IMR-90 (cell line): Measurements from ENCODE around the gene DISC1. TPM values are rescaled to one million over a fixed set of nuclear protein-coding genes. Genes with fewer than 3 reads are reported as not detected.
"Not testable (repeated sequence)": the region's sequence is repeated elsewhere in the genome, so short reads cannot be mapped to it uniquely, and the experiment has no call there.

ENCODE experiments used
- ATAC-seq: fragments of 200-7000 bp; cut with Tn5 transposase; 2 replicates; pipeline ENCODE4 v1.9.1; 2020; ENCODE audit warnings: low read depth, mild to moderate bottlenecking, moderate library complexity
- BruUV-seq: library from RNA; stranded (reverse); fragments of 400-500 nt; replicated peaks from 2 replicates; lab custom pipeline; 2021; lab: Mats Ljungman, UMichigan
- CTCF ChIA-PET: fragments of 300-600 bp; formaldehyde crosslinking; extraction: SDS; loops from one replicate; lab custom pipeline; 2021; ENCODE audit warnings: antibody characterized with exemption; lab: Yijun Ruan, JAX
- POLR2A ChIA-PET: fragments of 300-600 bp; sonication (Branson Sonifier 250); formaldehyde crosslinking; loops from one replicate; lab custom pipeline; 2022; ENCODE audit warnings: antibody characterized with exemption; ENCODE audit not compliant: unreplicated experiment; lab: Charles Lee
- DNase-seq: peaks from one replicate; pipeline ENCODE4 v3.0.0; 2013
- H2AFZ ChIP-seq: replicated peaks from 2 replicates; pipeline ENCODE3; 2013; ENCODE audit warnings: low read length, mild to moderate bottlenecking; ENCODE audit not compliant: poor library complexity
- H2AK5ac ChIP-seq: 2 replicates; pipeline ENCODE4 v1.6.1; 2013; ENCODE audit warnings: low read depth, low read length, inconsistent platforms
- H2AK9ac ChIP-seq: replicated peaks from 2 replicates; pipeline ENCODE3; 2013; ENCODE audit warnings: mild to moderate bottlenecking, low read depth, low read length, moderate library complexity; ENCODE audit not compliant: poor library complexity
- H2BK120ac ChIP-seq: 2 replicates; pipeline ENCODE4 v1.6.1; 2013; ENCODE audit warnings: low read depth, low read length, inconsistent platforms
- H2BK15ac ChIP-seq: 3 replicates; pipeline ENCODE4 v1.6.1; 2013; ENCODE audit warnings: low read depth, low read length, inconsistent platforms
- H2BK20ac ChIP-seq: 2 replicates; pipeline ENCODE4 v1.6.1; 2013; ENCODE audit warnings: low read depth, mild to moderate bottlenecking, inconsistent platforms, low read length, moderate library complexity
- H2BK5ac ChIP-seq: 2 replicates; pipeline ENCODE4 v1.6.1; 2013; ENCODE audit warnings: mild to moderate bottlenecking, low read depth, low read length, inconsistent platforms; ENCODE audit not compliant: poor library complexity, severe bottlenecking
- H3K14ac ChIP-seq: replicated peaks from 2 replicates; pipeline ENCODE4 v1.6.1; 2013; ENCODE audit warnings: low read depth, low read length, inconsistent platforms
- H3K18ac ChIP-seq: 2 replicates; pipeline ENCODE4 v1.6.1; 2013; ENCODE audit warnings: low read depth, low read length, control low read depth
- H3K23ac ChIP-seq: 2 replicates; pipeline ENCODE4 v1.6.1; 2013; ENCODE audit warnings: low read depth, low read length, inconsistent platforms
- H3K27ac ChIP-seq: 2 replicates; pipeline ENCODE4 v1.5.1; 2013; ENCODE audit warnings: mild to moderate bottlenecking, control low read depth, low read length; ENCODE audit not compliant: insufficient read depth
- H3K27me3 ChIP-seq: 2 replicates; pipeline ENCODE4 v1.6.1; 2013; ENCODE audit warnings: low read length; ENCODE audit not compliant: control insufficient read depth, insufficient read depth
- H3K36me3 ChIP-seq: 2 replicates; pipeline ENCODE4 v1.6.1; 2013; ENCODE audit warnings: low read length, mixed read lengths; ENCODE audit not compliant: control insufficient read depth, insufficient read depth
- H3K4ac ChIP-seq: 2 replicates; pipeline ENCODE4 v1.6.1; 2013; ENCODE audit warnings: low read depth, low read length, inconsistent platforms
- H3K4me1 ChIP-seq: 2 replicates; pipeline ENCODE4 v1.6.1; 2013; ENCODE audit warnings: low read length, mixed read lengths; ENCODE audit not compliant: control insufficient read depth, insufficient read depth
- H3K4me2 ChIP-seq: 2 replicates; pipeline ENCODE4 v1.6.1; 2013; ENCODE audit warnings: low read depth, mild to moderate bottlenecking, control low read depth, low read length, moderate library complexity
- H3K4me3 ChIP-seq: 2 replicates; pipeline ENCODE4 v1.5.1; 2013; ENCODE audit warnings: low read depth, mild to moderate bottlenecking, control low read depth, low read length, moderate library complexity; ENCODE audit not compliant: insufficient read depth
- H3K56ac ChIP-seq: 2 replicates; pipeline ENCODE4 v1.6.1; 2013; ENCODE audit warnings: low read length, inconsistent platforms; ENCODE audit not compliant: insufficient read depth; ENCODE audit errors: extremely low read depth
- H3K79me1 ChIP-seq, 2 experiments: 2 replicates each; pipeline ENCODE4 v1.6.1; 2013; ENCODE audit warnings: low read length in 2 of 2, inconsistent platforms in 1 of 2, low read depth in 1 of 2
- H3K9ac ChIP-seq: 2 replicates; pipeline ENCODE4 v1.6.1; 2013; ENCODE audit warnings: low read depth, low read length, control low read depth
- H3K9me1 ChIP-seq: 2 replicates; pipeline ENCODE4 v1.6.1; 2013; ENCODE audit warnings: low read length, inconsistent platforms; ENCODE audit not compliant: insufficient read depth
- H3K9me3 ChIP-seq: 2 replicates; pipeline ENCODE4 v1.6.1; 2013; ENCODE audit warnings: low read length; ENCODE audit not compliant: control insufficient read depth, insufficient read depth
- H4K20me1 ChIP-seq: 2 replicates; pipeline ENCODE4 v1.6.1; 2013; ENCODE audit warnings: low read length, inconsistent platforms; ENCODE audit not compliant: insufficient read depth
- H4K5ac ChIP-seq: 2 replicates; pipeline ENCODE4 v1.6.1; 2013; ENCODE audit warnings: mild to moderate bottlenecking, low read depth, low read length, control low read depth
- H4K8ac ChIP-seq, 2 experiments: 2 replicates each; pipeline ENCODE4 v1.6.1; 2013; ENCODE audit warnings: low read depth in 2 of 2, low read length in 2 of 2, control low read depth in 1 of 2, inconsistent platforms in 1 of 2
- H4K91ac ChIP-seq: 2 replicates; pipeline ENCODE4 v1.6.1; 2013; ENCODE audit warnings: low read depth, low read length, inconsistent platforms; ENCODE audit not compliant: insufficient read depth
- CTCF ChIP-seq: conservative IDR thresholded peaks from 2 replicates; pipeline ENCODE4 v1.5.1; 2012; ENCODE audit warnings: mild to moderate bottlenecking, low read depth, low read length, improper control_type of control experiment
- MAFK ChIP-seq: IDR thresholded peaks from 2 replicates; pipeline ENCODE4 v1.6.1; 2012; ENCODE audit warnings: low read depth, low read length, improper control_type of control experiment
- WGBS, 2 experiments: methylation state at CpG; one replicate each; pipeline versions ENCODE4 v1.1.5 to v1.1.7; 2013; ENCODE audit warnings: missing lambda C conversion rate in 2 of 2; ENCODE audit not compliant: insufficient read length in 1 of 2; ENCODE audit errors: extremely low coverage in 2 of 2; 5-methylcytosine and 5-hydroxymethylcytosine counted together
- dilution Hi-C: fragments of 300-500 bp; cut with HindIII; formaldehyde crosslinking; loops from one replicate; pipeline ENCODE4 v1.14.3; 2018; ENCODE audit warnings: low sequenced_read_pairs; ENCODE audit not compliant: unreplicated experiment
- in situ Hi-C: fragments of 300-500 bp; cut with MboI; formaldehyde crosslinking; loops from 3 replicates; pipeline ENCODE4 v1.14.3; 2019; ENCODE audit warnings: low sequenced_read_pairs, inconsistent platforms, mixed read lengths
- intact Hi-C: fragments of 100-400 bp; cut with micrococcal nuclease; formaldehyde crosslinking; loops from 2 replicates; pipeline ENCODE4 v1.10.0; 2022
- polyA plus RNA-seq, 3 experiments: library from polyadenylated mRNA; depleted of rRNA; stranded (reverse); fragments of >200 nt; gene quantifications; 2 replicates each; pipeline ENCODE4 v1.2.3, GENCODE V29; 2012; ENCODE audit warnings: low replicate concordance in 1 of 3
- total RNA-seq: library from RNA; depleted of rRNA; stranded (reverse); fragments of >200 nt; gene quantifications from 2 replicates; pipeline ENCODE4 v1.2.3, GENCODE V29; 2012

Gene DISC1
- total and polyA plus RNA-seq, 2 of the 4 experiments (the other 2 are of a cell fraction): 2.2 to 7.0 TPM

- ATAC-seq: no peak
- H4K5ac ChIP-seq: no peak overlapping the region
- H2AK9ac ChIP-seq: no peak overlapping the region
- no peaks in the 10 kb centered on the region for H3K9me3 ChIP-seq
- H3K56ac ChIP-seq: no peak overlapping the region
- H2BK5ac ChIP-seq: no peak overlapping the region
- no peak overlapping the region for H4K91ac ChIP-seq
- no peak overlapping the region for H2BK15ac ChIP-seq
- no peak overlapping the region for H2BK20ac ChIP-seq
- dilution Hi-C loops (no loop called here), in situ Hi-C loops (no loop called here), intact Hi-C loops (no loop called here)
- no CpG with 5 or more reads among the region's 1 CpG for WGBS, 2 experiments
- DNase-seq: no peak
- TF ChIP-seq MAFK (peak; percentile 49), CTCF (no peak)
- no peak overlapping the region for H2BK120ac ChIP-seq
- no peaks in the 10 kb centered on the region for H3K27me3 ChIP-seq
- ChIA-PET CTCF (interaction anchor here (1.4 kb wide), 1 partner anchor 234 kb away, joined by 3 read pairs; no protein-coding TSS in a partner anchor), POLR2A (no interaction called here)
- no peak overlapping the region for H3K14ac ChIP-seq
- H3K79me1 ChIP-seq: no peaks in the 10 kb centered on the region
- H3K4me2 ChIP-seq: no peak overlapping the region
- no peak overlapping the region for H3K4ac ChIP-seq
- no peak overlapping the region for H3K9ac ChIP-seq
- H3K18ac ChIP-seq: no peak overlapping the region
- no peak overlapping the region for H2AK5ac ChIP-seq
- no peaks in the 10 kb centered on the region for H4K20me1 ChIP-seq
- H3K9me1 ChIP-seq: no peaks in the 10 kb centered on the region
- no peaks in the 10 kb centered on the region for H3K36me3 ChIP-seq
- no peak overlapping the region for H3K4me3 ChIP-seq
- no peak overlapping the region for H2AFZ ChIP-seq
- no peak overlapping the region for H3K23ac ChIP-seq
- no TSS peak for BruUV-seq
- H3K4me1 ChIP-seq: peaks cover 3% of the 10 kb centered on the region; the same call in 1 of the 2 replicates
- no peak overlapping the region for H3K27ac ChIP-seq
- H4K8ac ChIP-seq: no peak overlapping the region
These were observed 33.8 kb upstream of the DISC1 start for GRCh38 chr1:231592809-231593208.

GRCh38 chr1:231593264-231593663, 33.3 kb upstream of the DISC1 start:
- H3K27ac ChIP-seq, POLR2A ChIA-PET, H2BK20ac ChIP-seq, H3K56ac ChIP-seq, BruUV-seq, H2BK5ac ChIP-seq, H3K9me1 ChIP-seq, dilution Hi-C loops, intact Hi-C loops, H3K36me3 ChIP-seq, H2BK15ac ChIP-seq, H4K8ac ChIP-seq, H3K4ac ChIP-seq, H3K18ac ChIP-seq, H3K79me1 ChIP-seq, H4K91ac ChIP-seq, in situ Hi-C loops, H3K23ac ChIP-seq, H3K14ac ChIP-seq, DNase-seq, H4K5ac ChIP-seq, H2AFZ ChIP-seq, H3K4me1 ChIP-seq, H3K9me3 ChIP-seq, H2BK120ac ChIP-seq, ATAC-seq, H2AK9ac ChIP-seq, H3K27me3 ChIP-seq, H4K20me1 ChIP-seq, H3K4me3 ChIP-seq, H2AK5ac ChIP-seq, H3K9ac ChIP-seq, H3K4me2 ChIP-seq: not testable (repeated sequence)
- no CpG with 5 or more reads among the region's 1 CpG for WGBS, 2 experiments
- CTCF ChIA-PET: interaction anchor here (1.4 kb wide), 1 partner anchor 235 kb away, joined by 3 read pairs; no protein-coding TSS in a partner anchor
